ENCODE results near the gene PACS2.

DNA sequence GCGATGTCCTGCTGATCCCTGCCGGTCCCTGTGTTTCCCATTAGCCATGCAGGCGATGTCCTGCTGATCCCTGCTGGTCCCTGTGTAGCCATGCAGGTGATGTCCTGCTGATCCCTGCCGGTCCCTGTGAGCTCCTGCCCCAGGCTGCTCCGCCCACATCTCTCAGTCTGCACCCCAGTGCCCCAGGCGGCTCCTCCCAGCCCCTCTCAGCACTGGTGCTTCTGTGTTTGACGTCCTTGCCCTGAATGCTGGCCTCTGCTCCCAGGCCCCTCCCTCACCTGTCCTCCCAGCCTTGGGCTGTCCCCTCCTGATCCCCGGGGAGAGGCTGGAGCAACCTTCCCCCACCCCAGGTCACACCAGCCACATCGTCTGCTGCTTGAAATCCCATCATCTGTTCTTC lies 42.4 kb downstream of the PACS2 start:
- TF ChIP-seq, protein P1, sequence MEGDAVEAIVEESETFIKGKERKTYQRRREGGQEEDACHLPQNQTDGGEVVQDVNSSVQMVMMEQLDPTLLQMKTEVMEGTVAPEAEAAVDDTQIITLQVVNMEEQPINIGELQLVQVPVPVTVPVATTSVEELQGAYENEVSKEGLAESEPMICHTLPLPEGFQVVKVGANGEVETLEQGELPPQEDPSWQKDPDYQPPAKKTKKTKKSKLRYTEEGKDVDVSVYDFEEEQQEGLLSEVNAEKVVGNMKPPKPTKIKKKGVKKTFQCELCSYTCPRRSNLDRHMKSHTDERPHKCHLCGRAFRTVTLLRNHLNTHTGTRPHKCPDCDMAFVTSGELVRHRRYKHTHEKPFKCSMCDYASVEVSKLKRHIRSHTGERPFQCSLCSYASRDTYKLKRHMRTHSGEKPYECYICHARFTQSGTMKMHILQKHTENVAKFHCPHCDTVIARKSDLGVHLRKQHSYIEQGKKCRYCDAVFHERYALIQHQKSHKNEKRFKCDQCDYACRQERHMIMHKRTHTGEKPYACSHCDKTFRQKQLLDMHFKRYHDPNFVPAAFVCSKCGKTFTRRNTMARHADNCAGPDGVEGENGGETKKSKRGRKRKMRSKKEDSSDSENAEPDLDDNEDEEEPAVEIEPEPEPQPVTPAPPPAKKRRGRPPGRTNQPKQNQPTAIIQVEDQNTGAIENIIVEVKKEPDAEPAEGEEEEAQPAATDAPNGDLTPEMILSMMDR (IDR thresholded peaks at IDR 0.05): no peak
- TF ChIP-seq EZH2 (IDR thresholded peaks at IDR 0.05): no peak
